HL-60/S4 (cell line): Measurements from ENCODE around the gene CAPN10.
"Not testable (repeated sequence)": the region's sequence is repeated elsewhere in the genome, so short reads cannot be mapped to it uniquely, and the experiment has no call there.

ENCODE experiments used
- in situ Hi-C: fragments of 300-500 bp; cut with MboI; formaldehyde crosslinking; loops from 2 replicates; pipeline ENCODE4 v1.14.3; 2022; ENCODE audit warnings: low sequenced_read_pairs

Gene CAPN10

GRCh38 chr2:240586198-240586918 is at the start of gene CAPN10:
Gene CAPN10, plus strand, starts transcription at chr2:240586734. Its CDS starts 178 bp downstream, at chr2:240586912.
- in situ Hi-C loops: no loop called here

- in situ Hi-C loops: no loop called here
Observed at GRCh38 chr2:240538031-240538780, 48.3 kb upstream of the CAPN10 start.

DNA sequence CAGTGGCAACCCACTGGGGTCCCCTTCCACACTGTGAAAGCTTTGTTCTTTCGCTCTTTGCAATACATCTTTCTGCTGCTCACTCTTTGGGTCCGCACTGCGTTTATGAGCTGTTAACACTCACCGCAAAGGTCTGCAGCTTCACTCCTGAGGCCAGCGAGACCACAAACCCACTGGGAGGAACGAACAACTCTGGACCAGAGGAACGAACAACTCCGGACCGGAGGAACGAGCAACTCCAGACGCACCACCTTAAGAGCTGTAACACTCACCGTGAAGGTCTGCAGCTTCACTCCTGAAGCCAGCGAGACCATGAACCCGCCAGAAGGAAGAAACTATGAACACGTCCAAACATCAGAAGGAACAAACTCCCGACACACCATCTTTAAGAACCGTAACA is 47.4 kb upstream of the CAPN10 start:
- in situ Hi-C loops: not testable (repeated sequence)

GRCh38 chr2:240539906-240540305 is 46.6 kb upstream of the CAPN10 start:
- in situ Hi-C loops: no loop called here

- in situ Hi-C loops: no loop called here
Observed at GRCh38 chr2:240551288-240551687, 35.2 kb upstream of the CAPN10 start.

DNA sequence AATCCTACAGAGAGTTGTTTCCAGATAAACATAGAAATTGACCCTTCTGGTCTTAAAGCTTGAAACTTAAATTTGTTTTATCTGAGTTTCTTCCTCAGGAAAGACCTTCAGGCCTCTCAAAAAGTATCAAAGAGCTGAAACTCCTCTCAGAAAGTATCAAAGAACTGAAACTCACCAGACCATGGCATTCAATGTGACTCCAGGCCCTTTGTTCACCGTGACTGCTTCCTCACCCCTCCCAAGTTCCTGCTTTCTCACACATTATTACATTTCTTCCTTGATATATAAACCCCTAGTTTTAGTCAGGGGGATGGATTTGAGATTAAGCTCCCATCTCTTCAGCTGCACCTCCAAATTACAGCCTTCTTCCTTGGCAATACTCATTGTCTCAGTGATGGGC is 34.7 kb upstream of the CAPN10 start:
- in situ Hi-C loops: no loop called here

DNA sequence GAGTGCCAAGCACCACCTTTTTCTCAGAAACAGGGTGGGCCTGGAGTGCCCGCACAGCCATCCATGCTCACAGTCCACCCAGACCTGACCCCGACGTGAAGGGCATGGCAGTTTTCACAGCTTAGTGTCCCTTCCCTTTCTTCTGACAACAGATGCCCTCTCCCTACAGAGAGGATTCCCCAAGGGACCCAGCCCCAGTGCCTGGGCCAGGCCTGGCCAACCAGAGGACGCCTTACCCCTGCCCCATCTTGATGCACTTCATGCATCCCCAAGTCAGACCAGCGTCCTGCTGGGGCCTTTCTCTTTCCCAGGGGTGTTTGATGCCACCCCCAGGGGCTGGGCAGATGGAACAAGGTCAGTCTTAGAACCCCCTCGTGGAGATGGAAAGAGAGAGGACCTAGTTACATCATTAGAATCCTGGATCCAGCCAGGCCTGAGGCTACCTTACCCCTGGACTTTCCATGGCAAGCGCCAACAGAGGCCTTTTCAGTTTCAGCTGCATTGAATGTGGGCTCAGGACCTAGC is 32.5 kb upstream of the CAPN10 start:
- in situ Hi-C loops: no loop called here

- in situ Hi-C loops: no loop called here
Observed at GRCh38 chr2:240554767-240555493, 31.6 kb upstream of the CAPN10 start.

DNA sequence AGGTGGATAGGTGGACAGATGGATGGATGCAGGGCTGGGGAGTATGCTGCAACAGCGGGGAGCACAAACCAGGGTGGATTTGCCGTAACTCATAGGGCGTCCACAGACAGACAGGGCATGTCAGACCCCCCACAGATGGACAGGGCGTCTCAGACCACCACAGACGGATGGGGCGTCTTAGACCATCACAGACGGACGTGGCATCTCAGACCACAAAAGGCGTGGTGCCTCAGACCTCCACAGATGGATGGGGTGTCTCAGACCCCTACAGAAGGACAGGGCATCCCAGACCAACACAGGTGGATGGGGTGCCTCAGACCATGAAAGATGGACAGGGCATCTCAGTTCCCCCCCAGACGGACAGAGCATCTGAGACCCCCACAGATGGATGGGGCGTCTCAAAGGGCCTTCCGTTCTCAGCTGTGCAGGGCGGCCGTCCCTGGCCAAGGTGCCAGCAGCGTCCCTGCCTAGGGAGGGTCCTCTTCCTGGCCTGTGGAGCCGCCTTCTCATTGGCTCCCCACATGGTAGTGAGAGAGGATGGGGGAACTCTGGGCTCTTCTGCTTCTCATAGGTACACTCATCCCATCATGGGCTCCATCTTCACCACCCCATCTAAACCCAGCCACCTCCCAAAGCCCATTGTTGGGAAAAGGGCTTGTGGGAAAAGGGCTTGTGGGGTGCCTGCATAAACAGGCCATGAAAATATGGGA is 30.8 kb upstream of the CAPN10 start:
- in situ Hi-C loops: no loop called here

- in situ Hi-C loops: no loop called here
Observed at GRCh38 chr2:240556553-240557100, 29.9 kb upstream of the CAPN10 start.

- in situ Hi-C loops: no loop called here
Observed at GRCh38 chr2:240557101-240557751, 29.3 kb upstream of the CAPN10 start.

DNA sequence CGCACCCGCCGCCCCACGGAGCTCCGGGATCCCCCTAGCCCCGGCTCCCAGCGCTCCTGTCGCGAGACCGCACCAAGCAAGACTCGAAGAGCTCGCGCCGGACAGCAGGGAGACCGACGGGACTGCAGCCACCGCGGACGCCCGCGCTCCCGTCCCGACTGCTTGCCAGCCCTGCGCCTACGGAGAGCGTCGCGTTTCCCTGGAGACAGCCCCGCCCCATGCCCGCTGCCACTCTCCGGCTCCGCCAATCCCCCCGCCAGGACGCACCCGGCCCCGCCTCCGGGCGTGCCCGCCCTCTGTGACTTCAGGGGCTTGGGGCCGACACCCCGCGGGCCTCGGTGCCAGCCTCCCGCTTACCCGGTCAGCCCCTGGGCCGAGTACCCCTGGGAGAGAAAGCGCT is 28.7 kb upstream of the CAPN10 start, which contains the start of gene ANKMY1:
Gene ANKMY1 (minus strand): TSS at position 181 of the 400 bp plus-strand sequence. CDS start 653 bp downstream, outside the sequence.
- in situ Hi-C loops: no loop called here

DNA sequence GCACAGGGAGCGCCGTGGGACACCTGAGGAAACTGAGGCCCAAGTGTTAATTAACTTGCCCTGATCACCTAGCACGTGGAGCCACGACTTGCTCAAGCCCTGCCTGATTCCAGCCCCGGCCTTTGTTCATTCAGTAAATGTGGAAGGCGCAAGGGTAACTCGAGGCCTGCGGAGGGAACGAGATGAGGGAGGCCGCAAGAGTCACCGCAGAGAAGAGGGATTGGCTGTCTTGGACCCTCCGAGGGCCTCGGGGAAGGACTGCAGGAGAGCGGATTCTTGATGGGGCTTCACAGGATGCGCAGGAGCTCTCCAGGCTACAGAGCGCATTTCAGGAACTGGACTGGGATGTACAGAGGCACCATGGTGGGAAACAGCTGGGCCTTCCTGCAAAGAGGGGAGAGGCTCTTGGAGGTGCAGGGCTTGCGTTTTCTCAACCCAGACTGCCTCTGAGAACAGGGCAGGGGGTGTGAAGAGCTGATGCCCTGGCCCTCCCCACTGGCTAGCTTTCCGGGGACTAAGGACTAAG is 28.2 kb upstream of the CAPN10 start:
- in situ Hi-C loops: no loop called here

- in situ Hi-C loops: no loop called here
Observed at GRCh38 chr2:240559286-240559685, 27.2 kb upstream of the CAPN10 start.

GRCh38 chr2:240560084-240560479 is 26.5 kb upstream of the CAPN10 start, which contains the start of gene DUSP28:
Gene DUSP28, plus strand, starts transcription at chr2:240560357. Its CDS starts 328 bp downstream, at chr2:240560685.
- in situ Hi-C loops: no loop called here

- in situ Hi-C loops: no loop called here
Observed at GRCh38 chr2:240560480-240561324, 25.8 kb upstream of the CAPN10 start.

DNA sequence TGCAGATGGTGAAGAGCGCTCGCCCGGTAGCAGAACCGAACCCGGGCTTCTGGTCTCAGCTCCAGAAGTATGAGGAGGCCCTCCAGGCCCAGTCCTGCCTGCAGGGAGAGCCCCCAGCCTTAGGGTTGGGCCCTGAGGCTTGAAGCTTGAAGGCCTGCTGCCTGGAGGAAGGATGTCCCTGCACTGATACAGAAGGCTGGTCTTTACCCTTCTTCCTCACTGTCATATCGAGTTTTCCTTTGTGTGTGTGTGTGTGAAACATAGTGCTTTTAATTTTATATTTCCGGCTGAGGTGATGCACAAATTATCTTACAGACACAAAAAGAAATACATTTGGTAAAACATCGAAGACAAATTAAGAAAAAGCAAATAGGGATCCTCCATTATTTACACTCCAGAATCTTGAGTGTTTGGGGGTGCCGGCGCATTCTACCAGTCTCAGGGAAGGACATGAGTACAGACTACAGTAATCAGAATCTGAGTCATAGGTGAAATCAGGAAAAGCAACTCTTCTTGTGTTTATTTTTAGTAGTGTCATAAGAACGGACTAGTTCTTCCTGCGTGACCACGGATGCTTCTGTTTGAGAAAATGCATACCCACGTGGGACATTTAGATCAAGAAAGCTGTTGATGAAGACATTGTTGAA is 25.1 kb upstream of the CAPN10 start:
- in situ Hi-C loops: no loop called here

- in situ Hi-C loops: not testable (repeated sequence)
Observed at GRCh38 chr2:240563231-240563630, 23.3 kb upstream of the CAPN10 start.
